Activated CD8-positive, alpha-beta T cell treated with anti-CD3 and anti-CD28 coated beads for 36 hours (primary cell): ENCODE results near the gene KIF26B. TPM values are rescaled to one million over a fixed set of nuclear protein-coding genes. Genes with fewer than 3 reads are reported as not detected.

Experiments used
- ATAC-seq: fragments of 200-7000 bp; cut with Tn5 transposase; one replicate; pipeline ENCODE4 v1.10.0; 2021; ENCODE audit warnings: mild to moderate bottlenecking, moderate library complexity
- CTCF ChIA-PET: fragments of 350-600 bp; sonication (Branson Sonifier 250); formaldehyde crosslinking; loops from one replicate; lab custom pipeline; 2021; ENCODE audit warnings: antibody characterized with exemption; lab: Charles Lee
- POLR2A ChIA-PET: fragments of 350-600 bp; sonication (Branson Sonifier 250); formaldehyde crosslinking; loops from one replicate; lab custom pipeline; 2021; ENCODE audit warnings: antibody characterized with exemption; lab: Charles Lee
- DNase-seq: peaks from one replicate; pipeline ENCODE4 v3.0.0-alpha.2; 2020
- H3K27ac Mint-ChIP-seq: one replicate; pipeline ENCODE4 v1.8.0; 2021; ENCODE audit warnings: mild to moderate bottlenecking, mixed read lengths
- H3K27me3 Mint-ChIP-seq: one replicate; pipeline ENCODE4 v1.8.0; 2021; ENCODE audit warnings: mixed read lengths
- H3K36me3 Mint-ChIP-seq: one replicate; pipeline ENCODE4 v1.8.0; 2021; ENCODE audit warnings: low read depth, mixed read lengths
- H3K4me1 Mint-ChIP-seq: one replicate; pipeline ENCODE4 v1.8.0; 2021; ENCODE audit warnings: low read depth, mixed read lengths
- H3K4me3 Mint-ChIP-seq: one replicate; pipeline ENCODE4 v1.8.0; 2021; ENCODE audit warnings: mild to moderate bottlenecking, moderate library complexity, mixed read lengths
- H3K9me3 Mint-ChIP-seq: one replicate; pipeline ENCODE4 v1.8.0; 2021; ENCODE audit warnings: mixed read lengths
- intact Hi-C: fragments of 100-400 bp; cut with micrococcal nuclease; formaldehyde crosslinking; loops from one replicate; pipeline ENCODE4 v1.10.0; 2022
- total RNA-seq, 2 experiments: library from RNA; stranded (reverse); gene quantifications; one replicate each; pipeline ENCODE4 v1.2.3, GENCODE V29; 2021
- TF ChIP-seq, protein P1 (sequence below): fragments of 200-600 bp; IDR thresholded peaks from one replicate; pipeline ENCODE4 v1.8.0; 2022; ENCODE audit warnings: antibody characterized with exemption, mild to moderate bottlenecking

The KIF26B gene
- total RNA-seq, 2 experiments from 2014 or later: 0.16 TPM

DNA sequence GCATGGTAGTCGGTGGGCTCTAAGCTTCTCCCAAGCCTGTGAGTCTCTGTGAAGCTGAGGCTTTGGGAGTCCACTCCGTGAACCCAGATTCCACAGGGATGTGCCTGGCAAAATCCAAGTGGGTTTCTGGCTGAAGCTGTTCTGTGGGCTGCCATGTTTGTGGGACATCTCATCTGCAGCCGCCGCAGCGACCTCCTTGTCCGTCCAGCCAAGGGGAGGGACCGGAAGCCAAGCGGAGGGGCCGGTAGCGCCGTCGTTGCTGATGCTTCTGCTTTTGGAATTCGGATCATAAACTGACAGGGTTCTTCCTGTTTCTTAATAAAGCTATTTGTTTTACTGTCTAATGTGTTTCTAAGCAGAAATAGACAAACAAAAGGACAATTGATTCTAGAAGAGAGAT lies 13.3 kb downstream of the KIF26B start:
- CTCF ChIA-PET: interaction anchor here (1.0 to 1.8 kb wide), 4 partner anchors 10 to 28 kb away, joined by 3 to 9 read pairs (median 4); no protein-coding TSS in a partner anchor
- H3K4me1 Mint-ChIP-seq: no peaks in the 10 kb centered on the region
- no peak overlapping the region for H3K4me3 Mint-ChIP-seq
- H3K27me3 Mint-ChIP-seq: peaks cover 45% of the 10 kb centered on the region
- intact Hi-C loops: no loop called here
- TF ChIP-seq, protein P1, sequence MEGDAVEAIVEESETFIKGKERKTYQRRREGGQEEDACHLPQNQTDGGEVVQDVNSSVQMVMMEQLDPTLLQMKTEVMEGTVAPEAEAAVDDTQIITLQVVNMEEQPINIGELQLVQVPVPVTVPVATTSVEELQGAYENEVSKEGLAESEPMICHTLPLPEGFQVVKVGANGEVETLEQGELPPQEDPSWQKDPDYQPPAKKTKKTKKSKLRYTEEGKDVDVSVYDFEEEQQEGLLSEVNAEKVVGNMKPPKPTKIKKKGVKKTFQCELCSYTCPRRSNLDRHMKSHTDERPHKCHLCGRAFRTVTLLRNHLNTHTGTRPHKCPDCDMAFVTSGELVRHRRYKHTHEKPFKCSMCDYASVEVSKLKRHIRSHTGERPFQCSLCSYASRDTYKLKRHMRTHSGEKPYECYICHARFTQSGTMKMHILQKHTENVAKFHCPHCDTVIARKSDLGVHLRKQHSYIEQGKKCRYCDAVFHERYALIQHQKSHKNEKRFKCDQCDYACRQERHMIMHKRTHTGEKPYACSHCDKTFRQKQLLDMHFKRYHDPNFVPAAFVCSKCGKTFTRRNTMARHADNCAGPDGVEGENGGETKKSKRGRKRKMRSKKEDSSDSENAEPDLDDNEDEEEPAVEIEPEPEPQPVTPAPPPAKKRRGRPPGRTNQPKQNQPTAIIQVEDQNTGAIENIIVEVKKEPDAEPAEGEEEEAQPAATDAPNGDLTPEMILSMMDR: no peak
- no peaks in the 10 kb centered on the region for H3K9me3 Mint-ChIP-seq
- H3K36me3 Mint-ChIP-seq: no peaks in the 10 kb centered on the region
- no peak overlapping the region for H3K27ac Mint-ChIP-seq
- ATAC-seq: no peak
- no peak for DNase-seq
- POLR2A ChIA-PET: interaction anchor here (0.6 kb wide), 1 partner anchor 112 kb away, joined by 4 read pairs; no protein-coding TSS in a partner anchor

DNA sequence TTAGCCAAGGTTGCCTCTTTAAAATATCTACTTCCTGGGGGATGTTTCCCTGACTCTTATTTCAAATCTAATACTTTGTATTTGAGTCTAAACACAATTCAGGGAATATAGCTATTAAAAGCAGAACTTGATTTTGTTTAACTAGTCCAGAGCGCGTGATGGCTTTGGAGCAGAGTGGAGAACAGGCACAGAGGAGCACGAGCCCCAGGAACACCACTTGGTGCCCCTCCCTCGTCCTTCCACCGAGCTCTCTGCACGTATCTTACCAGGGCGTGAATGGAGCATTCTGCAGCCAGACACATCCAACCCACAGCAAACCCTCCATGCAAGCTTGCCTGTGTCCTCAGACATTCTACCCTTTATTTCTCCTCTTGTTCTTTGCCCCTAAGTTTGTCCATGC lies 14.1 kb downstream of the KIF26B start:
- H3K9me3 Mint-ChIP-seq: no peaks in the 10 kb centered on the region
- H3K4me3 Mint-ChIP-seq: no peak overlapping the region
- no peaks in the 10 kb centered on the region for H3K4me1 Mint-ChIP-seq
- H3K36me3 Mint-ChIP-seq: no peaks in the 10 kb centered on the region
- ATAC-seq: no peak
- H3K27me3 Mint-ChIP-seq: peaks cover 42% of the 10 kb centered on the region
- ChIA-PET CTCF (interaction anchor here (0.7 to 1.8 kb wide), 5 partner anchors 11 to 37 kb away, joined by 3 to 9 read pairs (median 3); no protein-coding TSS in a partner anchor), POLR2A (interaction anchor here (0.5 kb wide), 1 partner anchor 975 kb away, joined by 3 read pairs; no protein-coding TSS in a partner anchor)
- TF ChIP-seq, protein P1: no peak
- intact Hi-C loops: no loop called here
- no peak overlapping the region for H3K27ac Mint-ChIP-seq
- no peak for DNase-seq

DNA sequence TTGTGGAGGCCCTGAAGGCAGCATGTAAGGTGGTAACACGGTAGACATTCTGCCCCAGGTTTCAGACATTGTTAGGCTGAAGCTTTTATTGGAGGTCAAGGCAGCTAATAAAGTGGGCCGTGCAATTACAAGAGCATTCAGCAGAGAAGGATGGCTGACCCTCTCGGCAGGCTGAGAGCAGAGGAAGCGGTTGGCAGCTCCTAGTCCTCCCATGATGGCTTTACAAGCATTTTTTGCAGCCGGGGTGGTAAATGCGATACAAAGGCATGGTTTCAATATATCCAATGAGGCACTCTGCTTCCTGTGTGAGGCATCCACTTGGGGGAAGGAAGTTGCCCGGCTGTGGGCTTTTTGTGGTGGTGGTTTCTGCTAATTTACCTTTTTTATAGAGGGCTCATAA lies 14.6 kb downstream of the KIF26B start:
- Mint-ChIP-seq H3K4me1 (no peaks in the 10 kb centered on the region), H3K36me3 (no peaks in the 10 kb centered on the region), H3K9me3 (no peaks in the 10 kb centered on the region), H3K27ac (no peak overlapping the region), H3K27me3 (peaks cover 40% of the 10 kb centered on the region), H3K4me3 (no peak overlapping the region)
- intact Hi-C loops: no loop called here
- ChIA-PET POLR2A (no interaction called here), CTCF (interaction anchor here (1.2 to 1.8 kb wide), 3 partner anchors 13 to 27 kb away, joined by 3 to 9 read pairs (median 4); no protein-coding TSS in a partner anchor)
- TF ChIP-seq, protein P1: no peak
- ATAC-seq (no peak), DNase-seq (no peak)

DNA sequence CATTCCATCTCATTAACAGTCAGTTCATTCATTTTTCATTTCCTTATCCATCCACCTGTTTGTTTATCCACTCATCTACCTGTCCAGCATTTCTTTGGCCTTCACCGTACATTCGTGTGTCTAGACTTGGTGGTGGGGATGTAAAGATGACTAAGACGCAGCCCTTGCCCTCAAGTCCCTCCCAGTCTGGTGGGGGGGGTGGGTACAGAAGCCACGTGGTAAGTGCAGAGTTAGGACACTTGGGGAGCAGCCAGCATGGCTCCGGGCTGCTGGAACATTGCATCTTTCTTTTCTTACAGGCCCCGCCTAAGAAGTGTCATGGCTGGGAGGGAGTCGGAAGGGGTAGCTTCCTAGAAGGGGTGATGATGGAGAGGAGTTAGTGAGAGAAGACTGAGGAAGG lies 17.2 kb downstream of the KIF26B start:
- CTCF ChIA-PET: no interaction called here
- intact Hi-C loops: no loop called here
- Mint-ChIP-seq H3K9me3 (no peaks in the 10 kb centered on the region), H3K27ac (no peak overlapping the region), H3K4me1 (no peaks in the 10 kb centered on the region), H3K36me3 (no peaks in the 10 kb centered on the region), H3K4me3 (no peak overlapping the region), H3K27me3 (peaks cover 24% of the 10 kb centered on the region)
- POLR2A ChIA-PET: no interaction called here
- DNase-seq: no peak
- TF ChIP-seq, protein P1: no peak
- no peak for ATAC-seq

DNA sequence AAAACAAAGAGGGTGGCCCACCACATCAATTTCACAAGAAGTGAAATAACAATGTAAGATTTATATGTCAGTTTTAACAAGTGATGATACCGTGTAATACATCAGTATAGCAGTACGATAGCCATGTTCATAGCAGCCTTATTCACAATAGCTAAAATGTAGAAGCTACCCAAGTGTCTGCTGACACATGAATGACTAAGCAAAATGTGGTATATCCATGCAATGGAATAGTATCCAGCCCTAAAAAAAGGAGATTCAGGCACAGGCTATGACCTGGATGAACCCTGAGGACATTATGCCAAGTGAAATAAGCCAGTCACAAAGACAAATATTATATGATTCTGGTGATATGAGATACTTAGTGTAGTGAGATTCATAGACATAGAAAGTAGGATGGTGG lies 18.0 kb downstream of the KIF26B start:
- CTCF ChIA-PET: no interaction called here
- POLR2A ChIA-PET: no interaction called here
- ATAC-seq (no peak), DNase-seq (no peak)
- intact Hi-C loops: no loop called here
- no peak overlapping the region for H3K4me3 Mint-ChIP-seq
- no peak overlapping the region for H3K27ac Mint-ChIP-seq
- TF ChIP-seq, protein P1: no peak
- H3K9me3 Mint-ChIP-seq: no peaks in the 10 kb centered on the region
- peaks cover 17% of the 10 kb centered on the region for H3K27me3 Mint-ChIP-seq
- H3K36me3 Mint-ChIP-seq: no peaks in the 10 kb centered on the region
- no peaks in the 10 kb centered on the region for H3K4me1 Mint-ChIP-seq
